EL (cell line): Measurements from ENCODE around the gene AMBRA1.

ENCODE experiments used
- DNase-seq: peaks from one replicate; pipeline ENCODE4 v3.0.0-alpha.2; 2016

Gene AMBRA1

GRCh38 chr11:46429717-46430116 lies 164.1 kb downstream of the AMBRA1 start:
- no peak for DNase-seq

- no peak for DNase-seq
Measured at GRCh38 chr11:46427364-46427763, 166.5 kb downstream of the AMBRA1 start.

- no peak for DNase-seq
Measured at GRCh38 chr11:46426233-46426991, 167.4 kb downstream of the AMBRA1 start.

GRCh38 chr11:46422588-46422987 lies 171.2 kb downstream of the AMBRA1 start:
- DNase-seq = no peak

GRCh38 chr11:46421257-46421880 lies 172.5 kb downstream of the AMBRA1 start:
- no peak for DNase-seq

GRCh38 chr11:46420513-46420912 lies 173.3 kb downstream of the AMBRA1 start:
- DNase-seq = no peak

GRCh38 chr11:46418751-46419150 lies 175.1 kb downstream of the AMBRA1 start:
- no peak for DNase-seq

GRCh38 chr11:46417711-46418110 lies 176.1 kb downstream of the AMBRA1 start:
- DNase-seq = no peak

- no peak for DNase-seq
Measured at GRCh38 chr11:46414879-46415278, 178.9 kb downstream of the AMBRA1 start.

- DNase-seq = no peak
Measured at GRCh38 chr11:46414466-46414796, 179.4 kb downstream of the AMBRA1 start.

GRCh38 chr11:46413760-46414465 lies 179.9 kb downstream of the AMBRA1 start:
- peak; percentile 19 for DNase-seq

GRCh38 chr11:46410021-46410420 lies 183.8 kb downstream of the AMBRA1 start:
- no peak for DNase-seq

GRCh38 chr11:46408407-46408986 lies 185.3 kb downstream of the AMBRA1 start:
- DNase-seq = no peak

- no peak for DNase-seq
Measured at GRCh38 chr11:46407635-46408034, 186.2 kb downstream of the AMBRA1 start.

GRCh38 chr11:46404476-46405017 lies 189.3 kb downstream of the AMBRA1 start:
- DNase-seq = no peak

GRCh38 chr11:46402957-46403902 lies 190.6 kb downstream of the AMBRA1 start:
- no peak for DNase-seq

- DNase-seq = no peak
Measured at GRCh38 chr11:46397526-46397925, 196.3 kb downstream of the AMBRA1 start.

- DNase-seq = no peak
Measured at GRCh38 chr11:46393759-46394158, 200.1 kb downstream of the AMBRA1 start.

GRCh38 chr11:46393231-46393616 lies 200.6 kb downstream of the AMBRA1 start:
- no peak for DNase-seq

- peak; percentile 78 for DNase-seq
Measured at GRCh38 chr11:46392421-46393230, 201.2 kb downstream of the AMBRA1 start.
